Thoracic aorta (tissue), 2 donors: Measurements from ENCODE around the gene SORL1. TPM values are rescaled to one million over a fixed set of nuclear protein-coding genes. Genes with fewer than 3 reads are reported as not detected.
A peak's percentile ranks its signal among the peaks of the same experiment; 100 is the strongest.

Experiments used
- ATAC-seq: fragments of 150-250 bp; one replicate; pipeline ENCODE4 v1.8.0; 2017; ENCODE audit warnings: low read depth; ENCODE audit not compliant: insufficient number of reproducible peaks, low FRiP score
- DNase-seq: peaks from one replicate; pipeline ENCODE4 v3.0.0-alpha.2; 2020; ENCODE audit warnings: low spot score
- H3K27ac ChIP-seq, 2 donors: fragments of 200-600 bp; sonication (generic); 1 replicate in 1 of 2; 2 replicates in 1 of 2; pipeline ENCODE4 v1.5.1; 2016; ENCODE audit warnings: mild to moderate bottlenecking in 2 of 2, moderate library complexity in 2 of 2
- H3K27me3 ChIP-seq: fragments of 200-600 bp; sonication (generic); replicated peaks from 2 replicates; pipeline ENCODE4 v1.6.0; 2016; ENCODE audit warnings: mild to moderate bottlenecking; ENCODE audit not compliant: insufficient read depth
- H3K36me3 ChIP-seq: fragments of 200-600 bp; sonication (generic); one replicate; pipeline ENCODE4 v1.5.1; 2016
- H3K4me1 ChIP-seq, 2 donors: fragments of 200-600 bp; sonication (generic); 1 replicate in 1 of 2; 2 replicates in 1 of 2; pipeline versions ENCODE4 v1.5.1 to v1.6.0; 2016; ENCODE audit warnings: low read depth in 2 of 2, mild to moderate bottlenecking in 1 of 2; ENCODE audit not compliant: control insufficient read depth in 1 of 2
- H3K4me3 ChIP-seq: fragments of 200-600 bp; sonication (generic); 2 replicates; pipeline ENCODE4 v1.5.1; 2016; ENCODE audit warnings: mild to moderate bottlenecking
- H3K9me3 ChIP-seq: fragments of 200-600 bp; sonication (generic); 2 replicates; pipeline ENCODE4 v1.5.1; 2016
- total RNA-seq, 2 donors: library from RNA; depleted of rRNA; stranded (reverse); fragments of >200 nt; gene quantifications; one replicate each; pipeline versions ENCODE4 v1.1.0 to v1.2.3, GENCODE V29; 2016
- TF ChIP-seq, protein P1 (sequence below): fragments of 200-600 bp; sonication (generic); IDR thresholded peaks from one replicate; pipeline ENCODE4 v1.5.1; 2019; ENCODE audit warnings: antibody characterized with exemption

SORL1 gene
- total RNA-seq, 2 donors from 2014 or later = 26.9 to 33.0 TPM

DNA sequence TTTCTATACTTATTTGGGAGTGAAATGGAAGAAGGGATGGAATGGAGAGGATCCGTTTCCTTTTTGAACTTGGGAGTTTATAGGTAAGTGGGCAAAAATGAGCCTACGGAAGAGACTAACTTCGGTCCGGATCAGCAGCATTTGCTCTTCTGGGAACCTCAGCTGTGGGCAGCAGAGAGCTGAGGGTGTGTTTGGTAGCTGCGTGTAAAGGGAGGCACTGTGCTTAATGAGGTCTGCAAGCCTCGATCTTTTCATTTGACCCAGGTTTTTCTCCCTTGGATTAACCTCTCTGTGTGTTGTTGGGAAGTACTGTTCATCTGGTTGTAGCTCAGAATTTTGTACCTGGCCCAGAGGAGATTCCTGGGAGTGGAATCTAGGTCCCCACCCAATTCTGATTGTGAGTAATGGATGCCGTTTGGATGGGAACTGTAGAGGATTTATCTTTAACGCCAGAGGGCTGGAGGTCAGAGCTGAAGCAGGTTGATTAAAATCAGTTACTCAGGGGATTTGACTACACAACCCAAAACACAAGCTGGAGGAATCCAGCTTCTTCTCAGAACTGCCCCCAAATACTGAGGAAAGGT lies 202.2 kb downstream of the SORL1 start:
- Histone ChIP-seq H3K27ac (peak overlapping the region; percentile 92 to 97), H3K36me3 (no peaks in the 10 kb centered on the region), H3K9me3 (no peaks in the 10 kb centered on the region), H3K27me3 (no peaks in the 10 kb centered on the region), H3K4me1 (peaks cover 0 to 30% of the 10 kb centered on the region in 2 donors), H3K4me3 (peak overlapping the region; percentile 78)
- TF ChIP-seq, protein P1, sequence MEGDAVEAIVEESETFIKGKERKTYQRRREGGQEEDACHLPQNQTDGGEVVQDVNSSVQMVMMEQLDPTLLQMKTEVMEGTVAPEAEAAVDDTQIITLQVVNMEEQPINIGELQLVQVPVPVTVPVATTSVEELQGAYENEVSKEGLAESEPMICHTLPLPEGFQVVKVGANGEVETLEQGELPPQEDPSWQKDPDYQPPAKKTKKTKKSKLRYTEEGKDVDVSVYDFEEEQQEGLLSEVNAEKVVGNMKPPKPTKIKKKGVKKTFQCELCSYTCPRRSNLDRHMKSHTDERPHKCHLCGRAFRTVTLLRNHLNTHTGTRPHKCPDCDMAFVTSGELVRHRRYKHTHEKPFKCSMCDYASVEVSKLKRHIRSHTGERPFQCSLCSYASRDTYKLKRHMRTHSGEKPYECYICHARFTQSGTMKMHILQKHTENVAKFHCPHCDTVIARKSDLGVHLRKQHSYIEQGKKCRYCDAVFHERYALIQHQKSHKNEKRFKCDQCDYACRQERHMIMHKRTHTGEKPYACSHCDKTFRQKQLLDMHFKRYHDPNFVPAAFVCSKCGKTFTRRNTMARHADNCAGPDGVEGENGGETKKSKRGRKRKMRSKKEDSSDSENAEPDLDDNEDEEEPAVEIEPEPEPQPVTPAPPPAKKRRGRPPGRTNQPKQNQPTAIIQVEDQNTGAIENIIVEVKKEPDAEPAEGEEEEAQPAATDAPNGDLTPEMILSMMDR = no peak
- DNase-seq = no peak
- ATAC-seq = no peak

DNA sequence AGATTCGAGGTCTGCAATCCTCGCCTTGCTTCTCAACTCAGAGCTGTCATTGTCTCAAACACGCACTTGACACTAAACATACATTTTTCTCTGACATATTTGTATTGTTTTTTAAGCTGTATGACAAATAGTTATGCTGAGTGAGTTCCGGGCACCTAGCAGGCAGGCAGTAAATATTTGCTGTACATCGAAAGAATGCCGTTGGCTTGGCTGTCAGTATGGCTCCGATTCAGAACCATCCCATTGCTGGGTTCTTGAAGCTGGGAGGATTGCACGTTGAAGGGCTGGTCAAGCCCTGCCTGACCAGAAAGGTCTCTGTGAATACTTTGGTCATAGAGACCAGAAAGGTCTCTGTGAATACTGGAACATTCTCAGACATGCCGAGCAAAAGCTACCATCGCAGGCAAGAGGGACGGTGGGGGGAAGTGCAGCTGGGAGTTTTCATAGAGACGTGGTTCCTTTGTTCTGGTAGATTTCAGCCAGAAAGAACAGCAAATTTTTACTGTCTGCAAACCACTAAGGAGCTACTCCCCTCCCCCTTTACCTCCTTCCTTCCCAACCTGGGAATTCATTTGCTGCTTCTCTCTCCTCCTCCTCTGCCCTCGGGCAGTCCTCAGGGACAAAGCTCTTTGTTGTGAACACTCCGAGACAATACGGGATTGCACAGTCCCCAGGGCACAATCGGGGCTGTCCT lies 202.9 kb downstream of the SORL1 start:
- ATAC-seq = no peak
- Histone ChIP-seq H3K9me3 (no peaks in the 10 kb centered on the region), H3K4me1 (peaks cover 0 to 30% of the 10 kb centered on the region in 2 donors), H3K27ac (peak overlapping the region; percentile 92 to 97), H3K36me3 (no peaks in the 10 kb centered on the region), H3K27me3 (no peaks in the 10 kb centered on the region), H3K4me3 (peak overlapping the region; percentile 78)
- DNase-seq = no peak
- TF ChIP-seq, protein P1 = no peak

DNA sequence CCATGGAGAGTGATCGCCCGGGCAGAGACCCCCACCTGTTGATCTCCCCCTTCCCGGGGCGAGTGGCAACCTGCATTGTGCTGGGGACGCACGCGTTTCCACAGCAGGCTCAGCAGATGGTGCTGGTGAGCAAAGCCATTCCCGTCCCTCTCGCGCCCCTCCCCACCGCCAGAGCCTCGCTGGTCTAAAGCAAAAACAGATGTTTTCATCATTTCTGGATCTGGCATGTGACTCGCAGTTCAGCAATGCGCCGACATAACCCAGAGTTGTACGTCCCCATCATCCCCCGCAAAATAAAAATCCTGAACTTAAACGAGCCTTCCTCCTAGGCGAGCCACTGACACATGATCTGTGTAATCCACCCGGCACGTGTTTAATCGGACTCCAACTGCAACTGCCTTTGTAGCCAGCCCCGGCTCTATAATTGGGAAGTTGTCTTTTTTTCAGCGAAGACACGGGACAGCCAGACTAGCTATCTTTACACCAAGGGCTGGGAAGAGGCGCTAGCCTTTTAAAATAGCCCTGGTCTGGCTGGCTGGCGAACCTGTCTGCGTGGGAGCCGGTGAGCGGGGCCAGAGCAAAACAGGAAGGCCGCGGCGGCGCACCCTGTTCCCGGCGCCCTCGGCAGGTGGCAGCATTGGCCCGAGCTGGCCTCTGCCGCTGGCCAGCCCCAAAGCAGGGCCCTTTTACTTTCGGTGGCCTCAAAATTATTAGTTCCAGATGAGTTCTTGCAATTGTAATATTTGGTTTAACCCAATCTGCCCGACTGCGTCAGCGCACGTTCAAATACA lies 203.6 kb downstream of the SORL1 start:
- no peaks in the 10 kb centered on the region for H3K27me3 ChIP-seq
- peak overlapping the region; percentile 78 for H3K4me3 ChIP-seq
- H3K4me1 ChIP-seq = peaks cover 0 to 30% of the 10 kb centered on the region in 2 donors
- DNase-seq (peak; percentile 72), ATAC-seq (peak; percentile 82)
- TF ChIP-seq, protein P1 = peak; percentile 75
- H3K9me3 ChIP-seq = no peaks in the 10 kb centered on the region
- H3K36me3 ChIP-seq = no peaks in the 10 kb centered on the region
- peak overlapping the region; percentile 92 to 97 for H3K27ac ChIP-seq

DNA sequence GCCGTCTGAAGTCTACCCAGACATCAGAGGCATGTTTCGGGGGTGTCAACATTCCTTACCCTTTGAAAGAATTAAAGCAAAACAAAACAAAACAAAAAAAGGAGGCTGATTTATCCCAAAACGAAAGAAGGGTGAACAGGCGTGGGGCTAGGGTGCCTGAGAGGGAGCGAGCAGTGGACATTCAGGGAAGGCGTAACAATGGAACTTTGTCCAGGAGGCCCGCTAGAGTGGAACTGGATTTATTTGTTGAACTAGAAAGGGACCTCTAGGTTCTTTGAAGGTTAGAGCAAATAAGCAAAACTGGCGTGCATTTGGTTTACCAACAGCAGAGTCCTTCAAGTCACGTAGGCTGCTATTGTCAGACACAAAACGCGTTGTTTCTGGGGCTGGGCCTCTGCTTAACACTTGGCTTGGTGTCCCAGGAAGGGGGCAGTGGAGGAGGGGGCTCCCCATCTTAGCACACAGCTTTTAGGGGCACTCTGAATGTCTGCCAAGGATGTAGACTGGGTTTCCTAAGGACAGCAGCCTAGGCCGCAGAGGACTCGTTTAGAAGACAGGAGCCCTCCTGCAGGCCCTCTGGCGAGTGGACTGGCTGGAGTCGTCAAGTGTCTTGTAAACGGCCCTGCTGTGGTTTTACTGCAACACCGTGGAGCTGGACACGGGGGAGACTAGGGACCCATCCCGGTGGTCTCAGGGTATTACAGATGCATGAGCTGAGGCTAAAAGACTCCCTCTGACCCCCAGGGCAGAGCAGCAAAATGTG lies 204.4 kb downstream of the SORL1 start:
- no peak for DNase-seq
- ATAC-seq = no peak
- Histone ChIP-seq H3K9me3 (no peaks in the 10 kb centered on the region), H3K27me3 (no peaks in the 10 kb centered on the region), H3K27ac (peak overlapping the region; percentile 92 to 97), H3K4me3 (peak overlapping the region; percentile 78), H3K4me1 (peaks cover 0 to 37% of the 10 kb centered on the region in 2 donors), H3K36me3 (no peaks in the 10 kb centered on the region)
- TF ChIP-seq, protein P1 = no peak
